ENCODE results near the gene MINK1.
"Not testable (repeated sequence)": the region's sequence is repeated elsewhere in the genome, so short reads cannot be mapped to it uniquely, and the experiment has no call there.

Gene MINK1

GRCh38 chr17:4908301-4908700 lies 75.2 kb downstream of the MINK1 start:
- H2AK5ac ChIP-seq (ENCODE audit: low read length): no peak overlapping the region
- DNase-seq: peak; percentile 81 to 85
- peak overlapping the region; percentile 49 for H3K18ac ChIP-seq (ENCODE audit: low read length)
- no peak overlapping the region for H3K14ac ChIP-seq (ENCODE audit: low read length)
- peaks cover 8 to 14% of the 10 kb centered on the region in 2 experiments for H3K4me1 ChIP-seq (ENCODE audit: control insufficient read depth in 1 of 2, insufficient read depth in 2 of 2, low read length in 2 of 2)
- no peak overlapping the region for H2AFZ ChIP-seq (ENCODE audit: insufficient read depth, low read length, poor library complexity)
- peak overlapping the region; percentile 76 for H4K91ac ChIP-seq (ENCODE audit: low read depth, low read length)
- H3K27me3 ChIP-seq (ENCODE audit: insufficient read depth, low read length): no peaks in the 10 kb centered on the region
- H2BK5ac ChIP-seq (ENCODE audit: low read depth, low read length, poor library complexity): peak overlapping the region; percentile 27
- H2BK120ac ChIP-seq (ENCODE audit: insufficient read depth, low read length, poor library complexity): peak overlapping the region; percentile 50
- H3K4ac ChIP-seq (ENCODE audit: low read depth, low read length): no peak overlapping the region
- no peak overlapping the region for H3K9ac ChIP-seq (ENCODE audit: low read length)
- H3K79me2 ChIP-seq (ENCODE audit: control insufficient read depth, insufficient read depth, low read length, poor library complexity): peaks cover 4% of the 10 kb centered on the region
- H3K79me1 ChIP-seq (ENCODE audit: low read length): peaks cover 11% of the 10 kb centered on the region
- WGBS (ENCODE audit: extremely low coverage, insufficient coverage, insufficient read length): no CpG with 5 or more reads among the region's 10 CpGs
- peak overlapping the region; percentile 97 for H3K27ac ChIP-seq (ENCODE audit: low read depth, low read length)
- no peak overlapping the region for H2BK12ac ChIP-seq (ENCODE audit: low read length)
- H3K4me3 ChIP-seq (ENCODE audit: low read depth, low read length): no peak overlapping the region
- H3K36me3 ChIP-seq (ENCODE audit: control insufficient read depth in 1 of 2, insufficient read depth in 2 of 2, low read length in 2 of 2): no peaks in the 10 kb centered on the region
- H3K9me3 ChIP-seq (ENCODE audit: insufficient read depth, low read depth, low read length): peaks cover 2% of the 10 kb centered on the region
- peak overlapping the region; percentile 56 for H4K8ac ChIP-seq (ENCODE audit: low read depth, low read length)
- peak overlapping the region; percentile 39 for H3K4me2 ChIP-seq (ENCODE audit: low read length)
- peak overlapping the region; percentile 14 for H4K12ac ChIP-seq (ENCODE audit: low read depth, low read length)
- no peak overlapping the region for H3K23ac ChIP-seq (ENCODE audit: low read length)

DNA sequence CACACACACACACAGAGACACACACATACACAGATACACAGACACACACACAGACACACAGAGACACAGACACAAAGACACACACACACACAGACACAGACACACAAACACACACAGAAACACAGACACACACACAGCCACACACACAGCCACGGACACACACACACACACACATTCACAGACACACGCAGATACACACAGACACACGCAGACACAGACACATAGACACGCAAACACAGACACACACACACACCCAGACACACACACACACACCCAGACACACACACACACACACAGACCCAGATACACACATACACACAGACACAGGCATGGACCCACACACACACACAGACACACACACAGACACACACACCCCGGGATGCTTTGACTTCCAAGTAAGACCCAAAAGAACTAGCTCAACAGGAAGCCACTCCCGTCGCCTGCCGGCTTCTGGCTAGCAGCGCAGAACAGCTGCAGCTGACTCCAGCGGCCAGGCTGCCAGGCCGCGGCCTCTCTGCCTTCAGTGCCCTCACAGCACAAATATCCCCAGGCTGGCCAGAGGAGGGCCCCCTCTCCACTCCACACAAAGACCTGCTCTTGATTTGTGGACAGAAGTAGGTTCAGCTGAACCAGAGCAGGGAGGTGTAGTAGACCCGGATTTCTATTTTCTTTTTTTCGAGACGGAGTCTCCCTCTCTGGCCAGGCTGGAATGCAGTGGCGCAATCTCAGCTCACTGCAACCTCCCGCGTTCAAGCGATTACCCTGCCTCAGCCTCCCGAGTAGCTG lies 75.8 kb downstream of the MINK1 start:
- Histone ChIP-seq H3K18ac (ENCODE audit: low read length) (peak overlapping the region; percentile 49), H3K79me2 (ENCODE audit: control insufficient read depth, insufficient read depth, low read length, poor library complexity) (peaks cover 4% of the 10 kb centered on the region), H3K9ac (ENCODE audit: low read length) (no peak overlapping the region), H4K91ac (ENCODE audit: low read depth, low read length) (peak overlapping the region; percentile 93), H3K4ac (ENCODE audit: low read depth, low read length) (no peak overlapping the region), H3K23ac (ENCODE audit: low read length) (no peak overlapping the region), H4K12ac (ENCODE audit: low read depth, low read length) (peak overlapping the region; percentile 15), H3K4me1 (ENCODE audit: control insufficient read depth in 1 of 2, insufficient read depth in 2 of 2, low read length in 2 of 2) (peaks cover 8 to 14% of the 10 kb centered on the region in 2 experiments), H4K8ac (ENCODE audit: low read depth, low read length) (peak overlapping the region; percentile 95), H3K79me1 (ENCODE audit: low read length) (peaks cover 11% of the 10 kb centered on the region), H3K36me3 (ENCODE audit: control insufficient read depth in 1 of 2, insufficient read depth in 2 of 2, low read length in 2 of 2) (no peaks in the 10 kb centered on the region), H3K4me2 (ENCODE audit: low read length) (peak overlapping the region; percentile 39), H2BK5ac (ENCODE audit: low read depth, low read length, poor library complexity) (peak overlapping the region; percentile 99), H3K27me3 (ENCODE audit: insufficient read depth, low read length) (no peaks in the 10 kb centered on the region), H2BK12ac (ENCODE audit: low read length) (peak overlapping the region; percentile 3), H3K27ac (ENCODE audit: low read depth, low read length) (peak overlapping the region; percentile 97), H2AK5ac (ENCODE audit: low read length) (peak overlapping the region; percentile 21), H2AFZ (ENCODE audit: insufficient read depth, low read length, poor library complexity) (no peak overlapping the region), H3K4me3 (ENCODE audit: low read depth, low read length) (peak overlapping the region; percentile 38), H3K14ac (ENCODE audit: low read length) (peak overlapping the region; percentile 75), H3K9me3 (ENCODE audit: insufficient read depth, low read depth, low read length) (peaks cover 2% of the 10 kb centered on the region), H2BK120ac (ENCODE audit: insufficient read depth, low read length, poor library complexity) (peak overlapping the region; percentile 87)
- peak; percentile 95 to 96 for DNase-seq
- WGBS (ENCODE audit: extremely low coverage, insufficient coverage, insufficient read length): no CpG with 5 or more reads among the region's 20 CpGs

DNA sequence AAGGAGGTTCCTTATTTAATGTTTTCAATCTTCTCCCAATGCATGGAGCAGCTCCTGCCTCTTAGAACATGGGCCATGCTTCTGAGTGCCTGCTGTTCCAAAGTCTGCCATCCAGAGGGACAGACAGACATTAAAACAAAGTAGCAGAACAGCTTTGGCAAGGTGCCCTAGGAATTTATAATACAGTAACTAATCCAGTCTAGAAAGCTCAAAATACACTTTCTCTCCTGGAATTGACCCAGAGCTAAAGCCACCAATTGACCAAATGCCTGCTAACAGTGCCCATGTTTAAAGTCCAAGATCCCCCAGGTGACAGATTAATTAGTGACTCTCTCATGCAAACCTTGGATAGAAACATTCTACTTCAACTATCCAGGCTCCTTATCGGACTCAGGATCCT lies 80.9 kb downstream of the MINK1 start:
- Histone ChIP-seq H3K4me3 (ENCODE audit: low read depth, low read length) (no peak overlapping the region), H3K4me2 (ENCODE audit: low read length) (no peak overlapping the region)

DNA sequence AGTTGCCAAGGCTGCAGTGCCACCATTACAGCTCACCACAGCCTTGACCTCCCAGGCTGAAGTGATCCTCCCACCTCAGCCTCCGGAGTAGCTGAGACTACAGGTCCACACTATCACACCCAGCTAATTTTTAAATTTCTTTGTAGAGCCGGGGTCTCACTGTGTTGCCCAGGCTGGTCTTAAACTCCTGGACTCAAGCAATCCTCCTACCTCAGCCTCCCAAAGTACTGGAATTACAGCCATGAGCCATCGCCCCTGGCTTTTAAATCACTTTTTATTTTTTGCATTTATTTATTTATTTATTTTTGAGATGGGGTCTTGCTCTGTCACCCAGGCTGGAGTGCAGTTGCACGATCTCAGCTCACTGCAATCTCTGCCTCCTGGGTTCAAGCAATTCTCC lies 81.4 kb downstream of the MINK1 start:
- H2BK12ac ChIP-seq (ENCODE audit: low read length); H3K79me1 ChIP-seq (ENCODE audit: low read length); H2BK120ac ChIP-seq (ENCODE audit: insufficient read depth, low read length, poor library complexity); H3K9me3 ChIP-seq (ENCODE audit: insufficient read depth, low read depth, low read length); H3K27me3 ChIP-seq (ENCODE audit: insufficient read depth, low read length); H3K23ac ChIP-seq (ENCODE audit: low read length); DNase-seq; H3K4me3 ChIP-seq (ENCODE audit: low read depth, low read length); H3K4me1 ChIP-seq (ENCODE audit: control insufficient read depth in 1 of 2, insufficient read depth in 2 of 2, low read length in 2 of 2); H3K4ac ChIP-seq (ENCODE audit: low read depth, low read length); H3K79me2 ChIP-seq (ENCODE audit: control insufficient read depth, insufficient read depth, low read length, poor library complexity); H3K9ac ChIP-seq (ENCODE audit: low read length); H2BK5ac ChIP-seq (ENCODE audit: low read depth, low read length, poor library complexity); H3K4me2 ChIP-seq (ENCODE audit: low read length); H3K36me3 ChIP-seq (ENCODE audit: control insufficient read depth in 1 of 2, insufficient read depth in 2 of 2, low read length in 2 of 2); H4K12ac ChIP-seq (ENCODE audit: low read depth, low read length); H3K18ac ChIP-seq (ENCODE audit: low read length); H3K14ac ChIP-seq (ENCODE audit: low read length); H3K27ac ChIP-seq (ENCODE audit: low read depth, low read length); H4K91ac ChIP-seq (ENCODE audit: low read depth, low read length); H4K8ac ChIP-seq (ENCODE audit: low read depth, low read length); H2AFZ ChIP-seq (ENCODE audit: insufficient read depth, low read length, poor library complexity); H2AK5ac ChIP-seq (ENCODE audit: low read length): not testable (repeated sequence)
- no CpG with 5 or more reads among the region's 4 CpGs for WGBS (ENCODE audit: extremely low coverage, insufficient coverage, insufficient read length)

More for the DNA sequence above, 80.9 kb downstream of the MINK1 start:
- Histone ChIP-seq H3K79me2 (ENCODE audit: control insufficient read depth, insufficient read depth, low read length, poor library complexity) (peaks cover 2% of the 10 kb centered on the region), H2BK120ac (ENCODE audit: insufficient read depth, low read length, poor library complexity) (no peak overlapping the region), H3K4ac (ENCODE audit: low read depth, low read length) (no peak overlapping the region), H2AFZ (ENCODE audit: insufficient read depth, low read length, poor library complexity) (no peak overlapping the region), H2BK12ac (ENCODE audit: low read length) (no peak overlapping the region), H3K36me3 (ENCODE audit: control insufficient read depth in 1 of 2, insufficient read depth in 2 of 2, low read length in 2 of 2) (no peaks in the 10 kb centered on the region), H4K12ac (ENCODE audit: low read depth, low read length) (no peak overlapping the region), H3K9me3 (ENCODE audit: insufficient read depth, low read depth, low read length) (no peaks in the 10 kb centered on the region), H4K8ac (ENCODE audit: low read depth, low read length) (no peak overlapping the region), H3K9ac (ENCODE audit: low read length) (no peak overlapping the region), H3K27ac (ENCODE audit: low read depth, low read length) (no peak overlapping the region), H2AK5ac (ENCODE audit: low read length) (no peak overlapping the region), H3K14ac (ENCODE audit: low read length) (no peak overlapping the region), H3K79me1 (ENCODE audit: low read length) (peaks cover 4% of the 10 kb centered on the region), H2BK5ac (ENCODE audit: low read depth, low read length, poor library complexity) (no peak overlapping the region), H3K23ac (ENCODE audit: low read length) (no peak overlapping the region), H3K4me1 (ENCODE audit: control insufficient read depth in 1 of 2, insufficient read depth in 2 of 2, low read length in 2 of 2) (peaks cover 5 to 8% of the 10 kb centered on the region in 2 experiments), H4K91ac (ENCODE audit: low read depth, low read length) (no peak overlapping the region), H3K27me3 (ENCODE audit: insufficient read depth, low read length) (no peaks in the 10 kb centered on the region), H3K18ac (ENCODE audit: low read length) (no peak overlapping the region)
- no peak for DNase-seq
- no CpG with 5 or more reads among the region's 1 CpG for WGBS (ENCODE audit: extremely low coverage, insufficient coverage, insufficient read length)

Data from trophoblast cell (in vitro differentiated cells and primary cell).